ENCODE data around the gene CNTLN. TPM values are rescaled to one million over a fixed set of nuclear protein-coding genes. Genes with fewer than 3 reads are reported as not detected.

CNTLN gene
- total RNA-seq, 3 donors from 2014 or later = 13.6 to 19.7 (median 14.6) TPM

- H3K4me3 ChIP-seq = no peak overlapping the region
- no peaks in the 10 kb centered on the region for H3K4me1 ChIP-seq
- H3K9me3 ChIP-seq = no peaks in the 10 kb centered on the region
- no peak overlapping the region for H3K27ac ChIP-seq
- no peak for DNase-seq (ENCODE audit: low spot score in 2 of 2)
- H3K36me3 ChIP-seq = no peaks in the 10 kb centered on the region
- no peak for TF ChIP-seq POLR2AphosphoS5 (IDR thresholded peaks at IDR 0.05)
- TF ChIP-seq CTCF (IDR thresholded peaks at IDR 0.05) = no peak
- no peak for TF ChIP-seq POLR2A (IDR thresholded peaks at IDR 0.05)
- intact Hi-C loops (cut with DNase I; ENCODE audit: low total_unique reads) = no loop called here
- H3K27me3 ChIP-seq = no peaks in the 10 kb centered on the region
These were observed 352.6 kb downstream of the CNTLN start for GRCh38 chr9:17487467-17487866.

GRCh38 chr9:17488662-17489061 lies 353.8 kb downstream of the CNTLN start:
- TF ChIP-seq POLR2AphosphoS5 (IDR thresholded peaks at IDR 0.05) (no peak), POLR2A (IDR thresholded peaks at IDR 0.05) (no peak), CTCF (IDR thresholded peaks at IDR 0.05) (no peak)
- no peak for DNase-seq (ENCODE audit: low spot score in 2 of 2)
- Histone ChIP-seq H3K4me1 (no peaks in the 10 kb centered on the region), H3K27ac (no peak overlapping the region), H3K9me3 (no peaks in the 10 kb centered on the region), H3K4me3 (no peak overlapping the region), H3K36me3 (no peaks in the 10 kb centered on the region), H3K27me3 (no peaks in the 10 kb centered on the region)
- intact Hi-C loops (cut with DNase I; ENCODE audit: low total_unique reads) = no loop called here

DNA sequence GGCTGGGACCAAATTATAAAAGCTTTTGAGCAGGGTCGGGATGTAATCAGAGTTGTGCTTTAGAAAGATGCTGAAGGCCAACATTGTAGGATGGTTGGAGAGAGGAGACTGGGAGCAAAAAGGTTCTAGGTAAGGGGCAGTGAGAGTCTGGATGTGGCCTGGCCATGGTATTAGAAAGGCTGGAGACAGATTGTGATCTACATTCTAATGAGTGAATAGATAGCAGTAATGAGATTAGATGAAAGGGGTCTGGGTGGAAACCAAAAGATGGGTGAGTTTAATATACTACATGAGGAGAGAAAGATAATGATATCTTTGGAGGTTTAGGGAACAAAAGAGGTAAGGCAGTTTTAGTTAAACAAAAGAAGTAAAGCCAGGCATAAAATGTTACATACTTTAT lies 355.3 kb downstream of the CNTLN start:
- no peak overlapping the region for H3K27ac ChIP-seq
- no peak for DNase-seq (ENCODE audit: low spot score in 2 of 2)
- H3K36me3 ChIP-seq = no peaks in the 10 kb centered on the region
- no peaks in the 10 kb centered on the region for H3K9me3 ChIP-seq
- H3K4me1 ChIP-seq = no peaks in the 10 kb centered on the region
- H3K27me3 ChIP-seq = no peaks in the 10 kb centered on the region
- intact Hi-C loops (cut with DNase I; ENCODE audit: low total_unique reads) = no loop called here
- no peak overlapping the region for H3K4me3 ChIP-seq
- no peak for TF ChIP-seq POLR2A (IDR thresholded peaks at IDR 0.05)
- TF ChIP-seq POLR2AphosphoS5 (IDR thresholded peaks at IDR 0.05) = no peak
- no peak for TF ChIP-seq CTCF (IDR thresholded peaks at IDR 0.05)

DNA sequence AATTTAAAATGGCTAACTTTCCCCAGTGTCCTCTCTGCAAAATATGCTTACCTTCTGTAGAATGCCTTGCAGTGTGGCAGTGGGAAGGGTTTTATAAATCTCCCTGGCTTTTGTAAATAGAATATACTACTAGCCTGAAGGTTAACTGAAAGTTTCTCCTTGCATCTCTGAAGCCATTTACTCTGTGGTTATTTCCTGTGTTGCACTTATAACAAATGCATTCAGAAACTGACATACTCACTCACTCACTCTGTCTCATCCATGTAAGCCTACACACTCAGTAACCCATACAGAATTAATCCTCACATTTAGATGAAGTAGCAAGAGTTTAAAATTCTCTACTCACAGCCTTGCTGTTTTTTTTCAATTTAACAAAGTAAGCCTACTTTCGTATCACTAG lies 356.9 kb downstream of the CNTLN start:
- Histone ChIP-seq H3K9me3 (no peaks in the 10 kb centered on the region), H3K4me1 (no peaks in the 10 kb centered on the region), H3K36me3 (no peaks in the 10 kb centered on the region), H3K27me3 (no peaks in the 10 kb centered on the region), H3K4me3 (no peak overlapping the region), H3K27ac (no peak overlapping the region)
- intact Hi-C loops (cut with DNase I; ENCODE audit: low total_unique reads) = no loop called here
- DNase-seq (ENCODE audit: low spot score in 2 of 2) = no peak
- no peak for TF ChIP-seq CTCF (IDR thresholded peaks at IDR 0.05)
- no peak for TF ChIP-seq POLR2AphosphoS5 (IDR thresholded peaks at IDR 0.05)
- no peak for TF ChIP-seq POLR2A (IDR thresholded peaks at IDR 0.05)

GRCh38 chr9:17503196-17503595 lies 368.4 kb downstream of the CNTLN start:
- no peak for DNase-seq (ENCODE audit: low spot score in 2 of 2)
- no peaks in the 10 kb centered on the region for H3K4me1 ChIP-seq
- no peak overlapping the region for H3K4me3 ChIP-seq
- H3K27ac ChIP-seq = no peak overlapping the region
- intact Hi-C loops (cut with DNase I; ENCODE audit: low total_unique reads) = no loop called here
- no peaks in the 10 kb centered on the region for H3K36me3 ChIP-seq
- TF ChIP-seq POLR2AphosphoS5 (IDR thresholded peaks at IDR 0.05) = no peak
- TF ChIP-seq POLR2A (IDR thresholded peaks at IDR 0.05) = no peak
- TF ChIP-seq CTCF (IDR thresholded peaks at IDR 0.05) = no peak
- H3K9me3 ChIP-seq = no peaks in the 10 kb centered on the region
- no peaks in the 10 kb centered on the region for H3K27me3 ChIP-seq
